KMS-11 (cell line): ENCODE data around the gene SPNS3.

Experiments
- H2AFZ ChIP-seq: fragments of 200-600 bp; sonication (generic); 2 replicates; pipeline ENCODE4 v1.6.1; 2016; ENCODE audit warnings: antibody characterized with exemption, mixed run types, low read depth
- H3K27ac ChIP-seq: fragments of 200-600 bp; sonication (generic); 2 replicates; pipeline ENCODE4 v1.6.1; 2016; ENCODE audit warnings: mild to moderate bottlenecking, mixed run types
- H3K27me3 ChIP-seq: fragments of 200-600 bp; sonication (generic); 2 replicates; pipeline ENCODE4 v1.6.1; 2017; ENCODE audit warnings: mild to moderate bottlenecking, low read depth, mixed run types, moderate library complexity; ENCODE audit not compliant: insufficient read depth
- H3K36me3 ChIP-seq: fragments of 200-600 bp; sonication (generic); 2 replicates; pipeline ENCODE4 v1.6.1; 2017; ENCODE audit warnings: mild to moderate bottlenecking, mixed run types; ENCODE audit not compliant: insufficient read depth
- H3K4me1 ChIP-seq: fragments of 200-600 bp; sonication (generic); 2 replicates; pipeline ENCODE4 v1.6.1; 2016; ENCODE audit warnings: mild to moderate bottlenecking, low read depth, mixed run types; ENCODE audit not compliant: poor library complexity, severe bottlenecking
- H3K4me2 ChIP-seq: fragments of 200-600 bp; sonication (generic); 2 replicates; pipeline ENCODE4 v1.7.0; 2016; ENCODE audit warnings: mild to moderate bottlenecking, mixed run types
- H3K4me3 ChIP-seq: fragments of 200-600 bp; sonication (generic); IDR thresholded peaks from 2 replicates; pipeline ENCODE4 v1.6.1; 2017; ENCODE audit warnings: low read depth, low read length, mixed read lengths; ENCODE audit not compliant: insufficient read depth
- H3K79me2 ChIP-seq: fragments of 200-600 bp; sonication (generic); 2 replicates; pipeline ENCODE4 v1.6.1; 2016; ENCODE audit warnings: low read depth, mixed run types; ENCODE audit not compliant: insufficient read depth
- H3K9ac ChIP-seq: fragments of 200-600 bp; sonication (generic); 2 replicates; pipeline ENCODE4 v1.6.1; 2016; ENCODE audit warnings: mild to moderate bottlenecking, mixed run types
- H4K20me1 ChIP-seq: fragments of 200-600 bp; sonication (generic); 2 replicates; pipeline ENCODE4 v1.6.1; 2016; ENCODE audit warnings: mild to moderate bottlenecking, mixed run types; ENCODE audit not compliant: insufficient read depth
- CTCF ChIP-seq: fragments of 200-600 bp; sonication (generic); conservative IDR thresholded peaks from 2 replicates; pipeline ENCODE4 v1.6.1; 2017; ENCODE audit warnings: low read depth, mild to moderate bottlenecking, antibody characterized with exemption, low read length, moderate library complexity, mixed read lengths

Gene SPNS3

GRCh38 chr17:4433515-4434031 lies at the start of gene SPNS3:
SPNS3 (plus strand) TSS chr17:4433940; CDS start chr17:4433968, 28 bp downstream.
- no peak within 1 kb of the TSS for H3K4me3 ChIP-seq
- H3K36me3 ChIP-seq, result no peaks in the 10 kb centered on the region
- no peak for TF ChIP-seq CTCF
- H3K27ac ChIP-seq, result no peak within 1 kb of the TSS
- no peak within 1 kb of the TSS for H2AFZ ChIP-seq
- no peaks in the 10 kb centered on the region for H3K27me3 ChIP-seq
- no peaks in the 10 kb centered on the region for H3K4me1 ChIP-seq
- no peak within 1 kb of the TSS for H3K4me2 ChIP-seq
- H3K9ac ChIP-seq, result no peak within 1 kb of the TSS
- no peaks in the 10 kb centered on the region for H4K20me1 ChIP-seq
- no peaks in the 10 kb centered on the region for H3K79me2 ChIP-seq

- H3K4me2 ChIP-seq, result no peak overlapping the region
- no peak overlapping the region for H3K9ac ChIP-seq
- H3K27ac ChIP-seq, result no peak overlapping the region
Measured at GRCh38 chr17:4386406-4386805, 47.3 kb upstream of the SPNS3 start.

GRCh38 chr17:4387137-4387536 lies 46.6 kb upstream of the SPNS3 start:
- Histone ChIP-seq H3K79me2 (no peaks in the 10 kb centered on the region), H4K20me1 (no peaks in the 10 kb centered on the region), H3K4me2 (no peak overlapping the region), H3K4me3 (no peak overlapping the region), H2AFZ (no peak overlapping the region), H3K27ac (no peak overlapping the region), H3K4me1 (no peaks in the 10 kb centered on the region), H3K27me3 (no peaks in the 10 kb centered on the region), H3K9ac (no peak overlapping the region), H3K36me3 (no peaks in the 10 kb centered on the region)
- TF ChIP-seq CTCF, result no peak

More at GRCh38 chr17:4386406-4386805, 47.3 kb upstream of the SPNS3 start:
- Histone ChIP-seq H3K79me2 (no peaks in the 10 kb centered on the region), H2AFZ (no peak overlapping the region), H3K36me3 (no peaks in the 10 kb centered on the region), H4K20me1 (no peaks in the 10 kb centered on the region), H3K27me3 (no peaks in the 10 kb centered on the region), H3K4me1 (no peaks in the 10 kb centered on the region), H3K4me3 (no peak overlapping the region)
- TF ChIP-seq CTCF, result no peak

- no peak for TF ChIP-seq CTCF
- Histone ChIP-seq H2AFZ (no peak overlapping the region), H3K79me2 (no peaks in the 10 kb centered on the region), H3K4me2 (no peak overlapping the region), H3K4me1 (peaks cover 13% of the 10 kb centered on the region), H3K27ac (no peak overlapping the region), H3K9ac (no peak overlapping the region), H3K27me3 (no peaks in the 10 kb centered on the region), H4K20me1 (no peaks in the 10 kb centered on the region), H3K4me3 (no peak overlapping the region), H3K36me3 (no peaks in the 10 kb centered on the region)
Measured at GRCh38 chr17:4389079-4389478, 44.7 kb upstream of the SPNS3 start.
